Panc1 (cell line): ENCODE data around the gene CPA1. TPM values are rescaled to one million over a fixed set of nuclear protein-coding genes. Genes with fewer than 3 reads are reported as not detected.

Experiments
- ATAC-seq: fragments of 200-7000 bp; cut with Tn5 transposase; 2 replicates; pipeline ENCODE4 v1.9.1; 2020; ENCODE audit warnings: mild to moderate bottlenecking, moderate library complexity
- BruUV-seq: library from RNA; stranded (reverse); fragments of 400-500 nt; replicated peaks from 2 replicates; lab custom pipeline; 2021; lab: Mats Ljungman, UMichigan
- CTCF ChIA-PET: fragments of 300-600 bp; sonication (Branson Sonifier 250); formaldehyde crosslinking; loops from one replicate; lab custom pipeline; 2022; ENCODE audit warnings: antibody characterized with exemption; lab: Charles Lee
- POLR2A ChIA-PET: fragments of 300-600 bp; sonication (Branson Sonifier 250); formaldehyde crosslinking; loops from one replicate; lab custom pipeline; 2022; ENCODE audit warnings: antibody characterized with exemption; lab: Charles Lee
- DNase-seq: peaks from one replicate; pipeline ENCODE4 v3.0.0-alpha.2; 2010; ENCODE audit warnings: low read depth, low spot score
- H3K27ac ChIP-seq: 2 replicates; pipeline ENCODE4 v1.5.1; 2011; ENCODE audit warnings: mild to moderate bottlenecking, low read length, inconsistent platforms
- H3K27me3 ChIP-seq: fragments of 200-500 bp; sonication (Bioruptor generic); 2 replicates; pipeline ENCODE4 v1.6.0; 2014; ENCODE audit warnings: low read length, inconsistent platforms; ENCODE audit not compliant: control insufficient read depth, insufficient read depth
- H3K36me3 ChIP-seq: fragments of 200-500 bp; sonication (Bioruptor generic); 2 replicates; pipeline ENCODE4 v1.5.1; 2014; ENCODE audit warnings: inconsistent platforms, mild to moderate bottlenecking, low read length, moderate library complexity; ENCODE audit not compliant: control insufficient read depth, insufficient read depth
- H3K4me1 ChIP-seq: 2 replicates; pipeline ENCODE4 v1.5.1; 2011; ENCODE audit warnings: inconsistent platforms, mild to moderate bottlenecking, low read length, moderate library complexity; ENCODE audit not compliant: control insufficient read depth, insufficient read depth
- H3K4me3 ChIP-seq, 2 experiments: 2 replicates each; pipeline ENCODE4 v1.5.1; 2011 to 2012; ENCODE audit warnings: low read depth in 2 of 2, low read length in 2 of 2, mild to moderate bottlenecking in 2 of 2, inconsistent platforms in 1 of 2, moderate library complexity in 1 of 2
- H3K9me3 ChIP-seq: fragments of 200-500 bp; sonication (Bioruptor generic); 2 replicates; pipeline ENCODE4 v1.5.1; 2014; ENCODE audit warnings: low read depth, mild to moderate bottlenecking, inconsistent platforms, low read length, moderate library complexity; ENCODE audit not compliant: control insufficient read depth, insufficient read depth
- POLR2AphosphoS5 ChIP-seq: IDR thresholded peaks from 2 replicates; pipeline ENCODE4 v1.6.1; 2012; ENCODE audit warnings: mild to moderate bottlenecking, low read depth, low read length, moderate library complexity
- SIN3A ChIP-seq: IDR thresholded peaks from 2 replicates; pipeline ENCODE4 v1.6.1; 2012; ENCODE audit warnings: low read depth, mild to moderate bottlenecking, low read length, moderate library complexity, borderline replicate concordance; ENCODE audit not compliant: insufficient read depth
- TCF7L2 ChIP-seq: IDR thresholded peaks from 2 replicates; pipeline ENCODE4 v1.6.1; 2011; ENCODE audit warnings: mild to moderate bottlenecking, low read depth, low read length, inconsistent platforms
- in situ Hi-C: cut with HindIII; loops from 2 replicates; pipeline ENCODE4 v1.10.0; 2016; ENCODE audit warnings: low sequenced_read_pairs, low pct_unique_long_range_greater_than_20kb
- intact Hi-C: fragments of 100-400 bp; cut with micrococcal nuclease; formaldehyde crosslinking; loops from one replicate; pipeline ENCODE4 v1.10.0; 2022; ENCODE audit not compliant: unreplicated experiment
- total RNA-seq: library from RNA; stranded (reverse); gene quantifications from one replicate; pipeline ENCODE4 v1.2.1, GENCODE V29; 2021; ENCODE audit not compliant: unreplicated experiment
- TF ChIP-seq, protein P1 (sequence below): fragments of 450-650 bp; IDR thresholded peaks from 2 replicates; pipeline ENCODE4 v1.5.1; 2017; ENCODE audit warnings: mild to moderate bottlenecking
- TF ChIP-seq, protein P2 (sequence below), 2 experiments: IDR thresholded peaks; 2 replicates each; pipeline ENCODE4 v1.6.1; 2011 to 2012; ENCODE audit warnings: low read depth in 2 of 2, control low read depth in 1 of 2, low read length in 1 of 2, mild to moderate bottlenecking in 1 of 2, moderate library complexity in 1 of 2; ENCODE audit not compliant: insufficient read depth in 1 of 2

The CPA1 gene
- total RNA-seq, 1 experiment from 2014 or later = 7.6 TPM

DNA sequence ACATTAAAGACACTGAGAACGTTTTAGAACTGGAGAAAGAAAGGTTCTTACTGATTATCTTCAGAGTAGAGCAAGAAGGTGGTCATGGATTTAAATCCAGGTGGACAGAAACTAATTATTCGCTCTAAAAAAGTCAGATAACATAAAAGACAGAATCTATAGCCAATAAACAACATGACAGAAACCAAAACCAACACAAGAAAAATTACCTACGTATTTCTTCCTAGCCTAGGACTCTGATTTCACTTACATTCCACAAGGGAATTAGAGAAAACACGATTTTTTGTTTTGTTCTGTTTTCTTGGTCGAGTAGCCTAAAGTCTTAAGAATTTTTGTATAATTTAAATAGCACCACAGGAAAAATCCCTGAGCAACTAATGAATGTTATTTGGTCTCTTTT is 15.1 kb downstream of the CPA1 start:
- no peaks in the 10 kb centered on the region for H3K36me3 ChIP-seq
- no peak for DNase-seq
- BruUV-seq = no TSS peak
- H3K4me1 ChIP-seq = no peaks in the 10 kb centered on the region
- H3K27ac ChIP-seq = no peak overlapping the region
- no peaks in the 10 kb centered on the region for H3K9me3 ChIP-seq
- no peaks in the 10 kb centered on the region for H3K27me3 ChIP-seq
- CTCF ChIA-PET = interaction anchor here (0.7 kb wide), 1 partner anchor 975 kb away, joined by 3 read pairs; no protein-coding TSS in a partner anchor
- TF ChIP-seq, protein P1, sequence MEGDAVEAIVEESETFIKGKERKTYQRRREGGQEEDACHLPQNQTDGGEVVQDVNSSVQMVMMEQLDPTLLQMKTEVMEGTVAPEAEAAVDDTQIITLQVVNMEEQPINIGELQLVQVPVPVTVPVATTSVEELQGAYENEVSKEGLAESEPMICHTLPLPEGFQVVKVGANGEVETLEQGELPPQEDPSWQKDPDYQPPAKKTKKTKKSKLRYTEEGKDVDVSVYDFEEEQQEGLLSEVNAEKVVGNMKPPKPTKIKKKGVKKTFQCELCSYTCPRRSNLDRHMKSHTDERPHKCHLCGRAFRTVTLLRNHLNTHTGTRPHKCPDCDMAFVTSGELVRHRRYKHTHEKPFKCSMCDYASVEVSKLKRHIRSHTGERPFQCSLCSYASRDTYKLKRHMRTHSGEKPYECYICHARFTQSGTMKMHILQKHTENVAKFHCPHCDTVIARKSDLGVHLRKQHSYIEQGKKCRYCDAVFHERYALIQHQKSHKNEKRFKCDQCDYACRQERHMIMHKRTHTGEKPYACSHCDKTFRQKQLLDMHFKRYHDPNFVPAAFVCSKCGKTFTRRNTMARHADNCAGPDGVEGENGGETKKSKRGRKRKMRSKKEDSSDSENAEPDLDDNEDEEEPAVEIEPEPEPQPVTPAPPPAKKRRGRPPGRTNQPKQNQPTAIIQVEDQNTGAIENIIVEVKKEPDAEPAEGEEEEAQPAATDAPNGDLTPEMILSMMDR = no peak
- no peak for TF ChIP-seq TCF7L2
- TF ChIP-seq SIN3A = no peak
- TF ChIP-seq POLR2AphosphoS5 = no peak
- TF ChIP-seq, protein P2, sequence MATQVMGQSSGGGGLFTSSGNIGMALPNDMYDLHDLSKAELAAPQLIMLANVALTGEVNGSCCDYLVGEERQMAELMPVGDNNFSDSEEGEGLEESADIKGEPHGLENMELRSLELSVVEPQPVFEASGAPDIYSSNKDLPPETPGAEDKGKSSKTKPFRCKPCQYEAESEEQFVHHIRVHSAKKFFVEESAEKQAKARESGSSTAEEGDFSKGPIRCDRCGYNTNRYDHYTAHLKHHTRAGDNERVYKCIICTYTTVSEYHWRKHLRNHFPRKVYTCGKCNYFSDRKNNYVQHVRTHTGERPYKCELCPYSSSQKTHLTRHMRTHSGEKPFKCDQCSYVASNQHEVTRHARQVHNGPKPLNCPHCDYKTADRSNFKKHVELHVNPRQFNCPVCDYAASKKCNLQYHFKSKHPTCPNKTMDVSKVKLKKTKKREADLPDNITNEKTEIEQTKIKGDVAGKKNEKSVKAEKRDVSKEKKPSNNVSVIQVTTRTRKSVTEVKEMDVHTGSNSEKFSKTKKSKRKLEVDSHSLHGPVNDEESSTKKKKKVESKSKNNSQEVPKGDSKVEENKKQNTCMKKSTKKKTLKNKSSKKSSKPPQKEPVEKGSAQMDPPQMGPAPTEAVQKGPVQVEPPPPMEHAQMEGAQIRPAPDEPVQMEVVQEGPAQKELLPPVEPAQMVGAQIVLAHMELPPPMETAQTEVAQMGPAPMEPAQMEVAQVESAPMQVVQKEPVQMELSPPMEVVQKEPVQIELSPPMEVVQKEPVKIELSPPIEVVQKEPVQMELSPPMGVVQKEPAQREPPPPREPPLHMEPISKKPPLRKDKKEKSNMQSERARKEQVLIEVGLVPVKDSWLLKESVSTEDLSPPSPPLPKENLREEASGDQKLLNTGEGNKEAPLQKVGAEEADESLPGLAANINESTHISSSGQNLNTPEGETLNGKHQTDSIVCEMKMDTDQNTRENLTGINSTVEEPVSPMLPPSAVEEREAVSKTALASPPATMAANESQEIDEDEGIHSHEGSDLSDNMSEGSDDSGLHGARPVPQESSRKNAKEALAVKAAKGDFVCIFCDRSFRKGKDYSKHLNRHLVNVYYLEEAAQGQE (IDR thresholded peaks at IDR 0.05; ENCODE audit: insufficient read depth in 1 of 2, low read depth in 2 of 2, low read length in 1 of 2) = no peak
- in situ Hi-C loops = no loop called here
- POLR2A ChIA-PET = no interaction called here
- intact Hi-C loops = no loop called here
- ATAC-seq = no peak
- H3K4me3 ChIP-seq = no peak overlapping the region

DNA sequence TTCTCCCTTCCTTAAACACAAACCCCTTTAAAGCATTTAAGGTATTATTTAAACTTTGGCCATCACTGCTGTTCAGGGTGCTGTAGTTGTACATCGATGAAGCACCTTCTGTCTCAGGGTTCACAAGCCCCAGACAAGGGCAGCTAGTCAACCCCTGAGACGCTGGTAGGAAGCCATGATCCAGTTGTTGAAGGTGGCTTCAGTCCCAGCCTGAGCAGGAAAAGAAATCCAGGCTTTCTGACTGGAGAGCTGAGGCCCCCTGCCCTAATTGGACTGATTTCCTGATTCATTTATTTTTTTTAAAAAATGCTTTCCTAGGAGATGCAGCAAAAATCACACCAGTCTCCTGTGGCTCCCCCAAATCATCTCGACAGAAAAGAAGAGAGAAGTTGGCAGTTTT is 15.8 kb downstream of the CPA1 start:
- CTCF ChIA-PET = interaction anchor here (0.7 kb wide), 1 partner anchor 974 kb away, joined by 3 read pairs; no protein-coding TSS in a partner anchor
- ATAC-seq = no peak
- Histone ChIP-seq H3K4me3 (no peak overlapping the region), H3K4me1 (no peaks in the 10 kb centered on the region), H3K9me3 (no peaks in the 10 kb centered on the region), H3K36me3 (no peaks in the 10 kb centered on the region), H3K27me3 (no peaks in the 10 kb centered on the region), H3K27ac (no peak overlapping the region)
- in situ Hi-C loops = no loop called here
- TF ChIP-seq, protein P1 = no peak
- DNase-seq = no peak
- intact Hi-C loops = no loop called here
- POLR2A ChIA-PET = no interaction called here
- BruUV-seq = no TSS peak
